NCI-H2227 (cell line): ENCODE data around the gene GAA.

Experiments used
- DNase-seq: peaks from one replicate; lab custom pipeline; 2025; ENCODE audit not compliant: unreplicated experiment; lab: John Stamatoyannopoulos, UW

GAA gene

DNA sequence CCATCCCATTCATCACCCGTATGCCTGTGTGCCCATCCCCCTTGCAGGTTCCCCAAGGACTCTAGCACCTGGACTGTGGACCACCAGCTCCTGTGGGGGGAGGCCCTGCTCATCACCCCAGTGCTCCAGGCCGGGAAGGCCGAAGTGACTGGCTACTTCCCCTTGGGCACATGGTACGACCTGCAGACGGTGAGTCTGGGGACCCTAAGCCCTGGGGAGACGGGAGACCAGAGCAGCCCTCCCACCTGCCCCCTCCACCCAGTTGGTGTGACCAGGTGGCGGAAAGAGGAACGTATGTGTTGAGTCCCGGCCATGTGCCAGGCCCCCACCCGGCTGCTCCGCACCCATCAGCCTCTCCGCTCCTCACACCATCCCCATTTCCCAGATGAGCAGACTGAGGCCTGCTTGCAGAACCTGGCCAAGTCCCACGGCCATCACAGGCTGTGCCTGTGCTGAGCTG is 15.6 kb downstream of the GAA start:
- no peak for DNase-seq

DNA sequence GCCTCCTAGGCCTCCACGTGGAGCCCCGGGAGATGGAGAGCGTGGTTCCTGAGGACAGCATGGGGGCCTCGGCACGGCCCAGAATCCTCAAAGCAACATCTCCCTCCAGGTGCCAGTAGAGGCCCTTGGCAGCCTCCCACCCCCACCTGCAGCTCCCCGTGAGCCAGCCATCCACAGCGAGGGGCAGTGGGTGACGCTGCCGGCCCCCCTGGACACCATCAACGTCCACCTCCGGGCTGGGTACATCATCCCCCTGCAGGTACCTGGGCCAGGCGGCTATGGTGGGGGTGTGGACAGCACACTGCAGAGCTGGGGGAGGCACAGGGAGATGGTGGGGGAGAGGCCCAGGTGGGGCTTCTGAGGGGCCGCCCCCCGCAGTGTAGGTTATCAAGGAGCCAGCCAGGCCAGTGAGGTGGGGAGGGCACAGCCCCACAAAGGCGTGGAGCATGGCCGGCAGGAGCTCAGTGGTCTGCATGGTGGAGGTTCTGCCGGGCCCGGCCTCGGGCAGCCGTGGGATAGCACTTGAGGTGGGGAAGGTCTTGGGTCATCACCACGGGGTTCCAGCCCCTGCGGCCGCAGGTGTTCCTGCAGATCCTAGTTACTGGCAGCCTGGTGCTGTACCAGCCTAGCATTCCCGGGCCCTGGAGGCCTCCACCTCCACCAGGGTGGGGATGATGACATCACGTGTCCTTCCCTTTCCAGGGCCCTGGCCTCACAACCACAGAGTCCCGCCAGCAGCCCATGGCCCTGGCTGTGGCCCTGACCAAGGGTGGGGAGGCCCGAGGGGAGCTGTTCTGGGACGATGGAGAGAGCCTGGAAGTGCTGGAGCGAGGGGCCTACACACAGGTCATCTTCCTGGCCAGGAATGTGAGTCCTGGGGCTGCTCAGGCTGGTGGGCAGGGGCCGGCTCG is 16.4 kb downstream of the GAA start:
- no peak for DNase-seq

DNA sequence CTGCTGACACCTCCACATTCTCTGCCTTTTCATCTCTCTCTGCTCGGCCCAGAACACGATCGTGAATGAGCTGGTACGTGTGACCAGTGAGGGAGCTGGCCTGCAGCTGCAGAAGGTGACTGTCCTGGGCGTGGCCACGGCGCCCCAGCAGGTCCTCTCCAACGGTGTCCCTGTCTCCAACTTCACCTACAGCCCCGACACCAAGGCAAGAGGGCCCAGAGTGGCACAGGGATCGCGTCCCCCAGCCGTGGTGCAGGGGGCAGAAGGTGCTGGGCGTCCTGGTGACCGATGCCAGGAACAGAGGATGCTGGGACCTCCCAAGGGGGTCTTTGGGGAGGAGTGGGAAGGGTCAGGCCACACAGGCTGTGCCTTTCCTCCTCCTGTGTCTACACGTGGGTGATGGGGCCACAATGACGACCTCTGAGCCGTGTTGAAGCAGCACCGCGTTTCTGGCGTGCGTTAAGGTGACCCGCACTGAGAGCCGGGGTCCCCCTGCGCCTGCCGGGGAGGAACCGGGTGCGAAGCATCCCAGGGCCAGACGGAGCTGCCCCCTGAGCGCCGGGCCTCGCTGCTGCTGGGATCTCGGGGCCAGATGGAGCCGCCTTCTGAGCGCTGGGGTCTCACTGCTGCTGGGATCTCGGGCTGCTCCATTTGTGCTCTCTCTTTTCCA is 17.4 kb downstream of the GAA start:
- DNase-seq = no peak

DNA sequence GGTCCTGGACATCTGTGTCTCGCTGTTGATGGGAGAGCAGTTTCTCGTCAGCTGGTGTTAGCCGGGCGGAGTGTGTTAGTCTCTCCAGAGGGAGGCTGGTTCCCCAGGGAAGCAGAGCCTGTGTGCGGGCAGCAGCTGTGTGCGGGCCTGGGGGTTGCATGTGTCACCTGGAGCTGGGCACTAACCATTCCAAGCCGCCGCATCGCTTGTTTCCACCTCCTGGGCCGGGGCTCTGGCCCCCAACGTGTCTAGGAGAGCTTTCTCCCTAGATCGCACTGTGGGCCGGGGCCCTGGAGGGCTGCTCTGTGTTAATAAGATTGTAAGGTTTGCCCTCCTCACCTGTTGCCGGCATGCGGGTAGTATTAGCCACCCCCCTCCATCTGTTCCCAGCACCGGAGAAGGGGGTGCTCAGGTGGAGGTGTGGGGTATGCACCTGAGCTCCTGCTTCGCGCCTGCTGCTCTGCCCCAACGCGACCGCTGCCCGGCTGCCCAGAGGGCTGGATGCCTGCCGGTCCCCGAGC is 17.9 kb downstream of the GAA start:
- DNase-seq = no peak

DNA sequence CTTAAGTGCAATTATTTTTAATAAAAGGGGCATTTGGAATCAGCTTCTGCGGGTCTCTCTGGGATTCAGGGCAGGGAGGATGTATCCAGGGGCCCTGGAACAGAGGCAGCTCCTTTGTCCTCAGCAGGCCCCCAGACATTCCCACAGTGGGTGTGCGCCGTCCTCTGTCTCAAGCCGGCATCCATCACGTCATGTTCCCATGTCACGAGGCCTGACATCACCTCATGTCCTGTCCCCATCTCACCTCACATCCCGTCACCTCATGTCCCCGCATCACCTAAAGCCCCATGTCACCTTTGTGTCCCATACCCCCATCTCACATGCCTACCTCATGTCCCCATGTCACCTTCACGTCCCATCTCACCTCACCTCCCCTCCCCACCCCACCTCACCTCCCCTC is 18.5 kb downstream of the GAA start:
- DNase-seq = no peak

DNA sequence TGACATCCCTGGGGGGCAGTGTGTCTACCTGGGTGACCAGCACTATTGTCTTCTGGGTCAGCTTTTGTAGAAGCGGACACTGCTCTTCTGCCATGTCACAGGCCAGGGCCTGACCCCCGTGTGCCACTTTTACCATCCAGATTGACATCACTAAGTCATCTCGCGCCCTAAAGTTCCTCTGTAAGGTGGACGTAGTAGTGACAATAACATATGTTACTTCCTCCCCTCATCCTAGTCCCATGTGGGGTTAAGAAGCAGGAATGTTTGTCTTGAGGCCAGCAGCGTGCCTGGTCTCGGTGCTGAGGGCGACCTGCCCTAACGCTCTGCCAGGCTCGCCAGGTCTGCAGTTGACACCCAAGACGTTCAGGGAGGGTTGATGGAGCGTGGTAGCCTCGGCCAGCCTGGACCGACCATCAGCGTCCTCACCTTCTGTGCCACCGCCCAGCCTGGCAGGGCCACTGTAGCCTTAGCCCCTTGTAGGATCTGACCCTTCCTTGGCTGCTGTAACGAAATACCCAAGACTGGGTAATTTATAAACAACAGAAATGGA is 20.7 kb downstream of the GAA start:
- DNase-seq = no peak

DNA sequence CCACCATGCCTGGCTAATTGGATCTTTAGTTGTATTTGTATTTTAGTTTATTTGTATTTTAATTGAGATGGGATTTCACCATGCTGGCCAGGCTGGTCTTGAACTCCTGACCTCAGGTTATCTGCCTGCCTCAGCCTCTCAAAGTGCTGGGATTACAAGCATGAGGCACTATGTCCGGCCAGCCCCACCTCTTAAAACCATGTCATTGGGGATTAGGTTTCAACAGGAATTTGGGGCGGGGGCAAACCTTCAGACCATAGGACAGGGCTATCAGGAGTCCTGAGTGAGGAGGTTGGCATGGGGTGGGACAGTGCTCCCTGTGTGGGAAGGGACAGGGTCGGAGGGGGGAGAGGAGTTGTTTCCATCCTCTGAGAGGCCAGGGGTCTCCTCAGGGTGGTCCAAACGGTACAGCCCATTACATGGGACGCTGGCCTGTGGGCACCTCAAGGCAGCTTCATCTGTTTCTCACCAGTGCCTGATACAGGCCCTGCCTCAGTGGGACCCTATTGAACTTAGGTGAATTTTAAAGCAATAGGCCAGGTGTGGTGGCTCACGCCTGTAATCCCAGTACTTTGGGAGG is 21.6 kb downstream of the GAA start:
- DNase-seq = no peak

DNA sequence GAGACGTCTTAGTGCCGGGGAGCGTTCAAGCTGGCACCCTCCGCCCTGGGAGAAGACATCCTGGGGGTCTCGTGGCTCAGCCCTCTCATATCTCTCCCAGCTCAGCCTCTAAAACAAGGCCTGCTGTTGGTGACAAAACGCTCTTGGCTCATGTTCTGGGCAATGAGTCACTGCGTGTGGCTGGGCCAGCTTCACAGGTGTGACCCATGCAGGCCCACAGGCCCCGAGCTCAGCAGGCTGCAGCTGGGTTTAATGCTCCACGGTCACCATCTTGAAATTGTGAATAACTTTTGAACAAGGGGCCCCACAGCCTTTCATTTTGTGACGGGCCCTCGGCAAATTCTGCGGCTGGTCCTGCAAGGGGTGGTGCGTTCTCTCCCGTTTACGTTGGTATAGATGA is 22.4 kb downstream of the GAA start:
- no peak for DNase-seq

DNA sequence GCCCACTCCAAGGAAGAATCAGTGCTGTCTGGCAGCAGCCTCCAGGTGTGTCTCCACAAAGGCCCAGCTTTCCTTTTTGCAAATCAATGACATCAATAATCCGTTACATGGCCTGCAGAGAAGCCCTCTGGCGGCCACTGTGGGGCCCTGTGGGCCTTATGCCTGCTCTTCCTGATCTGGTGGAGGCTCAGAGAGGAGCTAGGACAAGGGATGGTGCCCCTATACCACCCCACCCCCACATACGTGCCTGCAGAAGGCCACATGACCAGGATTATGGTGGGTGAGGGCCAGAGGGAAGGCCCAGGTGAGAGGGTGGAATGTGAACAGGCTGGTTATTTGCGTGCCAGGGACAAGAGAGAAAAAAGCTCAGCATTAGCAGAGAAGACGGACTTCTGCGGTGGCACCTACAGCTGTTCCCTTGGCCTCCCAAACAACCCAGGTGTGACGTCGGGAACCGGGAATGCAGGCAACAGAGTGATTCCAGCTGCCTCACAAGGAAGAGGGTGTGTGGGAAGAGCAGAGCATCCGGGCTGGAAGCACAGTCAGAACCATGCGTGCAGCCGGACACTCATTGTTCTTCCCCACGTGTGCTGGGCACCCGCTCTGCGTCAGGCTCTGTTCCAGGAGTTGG is 23.1 kb downstream of the GAA start:
- no peak for DNase-seq

DNA sequence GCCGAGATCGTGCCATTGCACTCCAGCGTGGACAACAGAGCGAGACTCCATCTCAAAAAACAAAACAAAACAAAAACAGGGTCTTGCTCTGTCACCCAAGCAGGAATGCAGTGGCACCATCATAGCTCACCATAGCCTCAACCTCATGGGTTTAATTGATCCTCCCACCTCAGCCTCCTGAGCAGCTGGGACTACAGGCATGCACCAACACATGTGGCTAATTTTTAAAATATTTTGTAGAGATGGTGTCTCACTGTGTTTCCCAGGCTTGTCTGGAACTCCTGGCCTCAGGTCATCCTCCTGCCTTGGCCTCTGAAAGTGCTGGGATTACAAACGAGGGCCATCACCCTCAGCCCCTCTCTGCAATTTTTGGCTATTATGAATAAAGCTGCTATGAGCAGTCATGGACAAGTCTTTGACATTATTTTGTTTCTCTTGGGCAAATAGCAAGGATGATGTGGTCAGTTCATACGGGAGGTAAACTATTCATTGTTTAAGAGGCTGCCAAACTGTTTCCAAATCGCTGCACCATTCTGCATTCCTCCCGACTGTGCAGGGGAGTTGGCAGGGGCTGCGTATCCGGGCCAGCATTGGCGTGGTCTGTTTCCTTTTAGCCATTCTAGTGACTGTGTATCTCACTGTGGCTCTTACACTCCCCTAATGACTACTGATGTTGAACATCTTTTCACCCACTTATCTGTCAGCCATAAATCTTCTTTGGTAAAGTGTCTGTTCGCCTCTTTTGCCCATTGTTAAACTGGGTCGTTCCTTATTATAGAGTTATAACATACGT is 24.5 kb downstream of the GAA start:
- DNase-seq = peak; percentile 45

DNA sequence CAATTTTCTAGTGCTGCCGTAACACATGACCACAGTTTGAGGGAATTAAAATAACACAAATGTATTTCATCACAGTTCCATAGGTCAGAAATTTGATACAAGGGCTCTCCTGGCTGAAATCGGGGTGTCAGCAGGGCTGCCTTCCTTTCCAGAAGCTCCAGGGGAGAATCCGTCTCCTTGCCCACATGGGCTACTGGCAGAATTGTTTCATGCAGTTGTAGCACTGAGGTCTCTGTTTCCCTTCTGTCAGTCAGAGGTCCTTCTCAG is 25.0 kb downstream of the GAA start:
- DNase-seq = no peak

DNA sequence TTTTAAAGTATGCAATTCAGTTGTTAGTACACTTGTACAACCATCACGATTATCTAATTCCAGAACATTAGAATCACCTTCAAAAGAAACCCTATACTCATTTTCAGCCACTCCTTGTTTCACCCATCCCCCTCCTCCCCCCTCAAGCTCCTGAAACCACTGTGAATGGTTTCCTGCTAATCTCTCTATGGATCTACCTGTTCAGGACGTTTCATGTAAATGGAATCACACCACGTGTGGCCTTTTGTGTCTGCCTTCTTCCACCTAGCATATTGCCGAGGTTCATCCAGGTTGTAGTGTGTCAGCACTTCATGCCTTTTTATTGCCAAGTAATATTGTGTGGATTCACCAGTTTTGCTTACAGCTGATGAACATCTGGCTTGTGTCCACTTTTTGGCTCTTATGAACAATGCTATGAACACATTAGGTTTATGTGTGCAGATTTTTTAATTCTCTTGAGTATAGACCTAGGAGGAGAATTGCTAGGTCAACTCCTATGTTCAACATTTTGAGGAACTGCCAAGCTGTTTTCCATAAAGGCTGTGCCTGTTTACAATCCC is 27.7 kb downstream of the GAA start:
- DNase-seq = no peak

DNA sequence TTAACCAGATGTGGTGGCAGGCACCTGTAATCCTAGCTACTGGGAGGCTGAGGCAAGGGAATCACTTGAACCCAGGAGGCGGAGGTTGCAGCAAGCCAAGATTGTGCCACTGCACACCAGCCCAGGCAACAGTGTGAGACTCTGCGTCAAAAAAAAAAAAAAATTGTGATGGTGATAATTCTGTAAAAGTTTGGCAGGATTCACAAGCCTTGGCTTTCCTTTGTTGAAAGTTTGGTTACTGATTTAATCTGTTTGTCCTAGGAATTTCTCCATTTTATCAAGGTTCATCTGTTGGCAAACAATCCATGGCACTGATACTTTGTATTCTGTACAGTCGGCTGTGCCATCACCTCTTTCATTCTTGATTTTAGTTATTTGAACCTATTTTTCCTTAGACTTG is 29.6 kb downstream of the GAA start:
- DNase-seq = no peak

DNA sequence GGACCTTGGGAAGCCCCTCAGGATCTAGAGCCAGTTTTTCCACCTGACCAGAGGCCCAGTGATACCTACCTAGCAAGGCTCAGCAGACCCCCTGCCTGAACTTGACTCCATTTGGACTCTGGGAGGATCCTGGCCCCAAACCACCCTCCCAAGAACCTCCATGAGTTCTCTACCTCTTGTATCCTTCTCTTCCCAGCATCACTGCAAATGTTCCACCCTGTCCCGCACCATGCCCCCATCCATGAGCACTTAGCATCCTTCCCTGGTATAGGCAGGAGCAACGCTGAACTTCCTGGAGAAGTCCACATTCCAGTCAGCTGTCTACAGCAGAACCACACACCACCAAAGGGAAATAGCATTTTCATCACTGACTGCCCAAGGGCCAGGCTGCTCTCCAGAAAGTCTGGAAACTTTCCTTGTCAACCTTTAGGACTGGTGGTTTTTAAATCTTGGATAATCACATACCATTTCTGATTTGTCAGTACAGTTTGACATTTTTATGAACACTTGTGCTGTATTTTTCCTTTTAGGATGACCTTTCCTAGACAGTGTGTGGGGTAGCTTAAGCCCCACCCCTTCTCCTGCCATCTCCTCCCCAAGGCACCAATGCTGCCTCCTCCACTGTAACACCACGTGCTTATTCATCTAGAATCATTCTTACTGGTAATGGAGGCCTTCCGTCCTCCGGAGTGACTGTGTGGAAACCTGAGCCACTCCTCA is 31.7 kb downstream of the GAA start:
- no peak for DNase-seq

DNA sequence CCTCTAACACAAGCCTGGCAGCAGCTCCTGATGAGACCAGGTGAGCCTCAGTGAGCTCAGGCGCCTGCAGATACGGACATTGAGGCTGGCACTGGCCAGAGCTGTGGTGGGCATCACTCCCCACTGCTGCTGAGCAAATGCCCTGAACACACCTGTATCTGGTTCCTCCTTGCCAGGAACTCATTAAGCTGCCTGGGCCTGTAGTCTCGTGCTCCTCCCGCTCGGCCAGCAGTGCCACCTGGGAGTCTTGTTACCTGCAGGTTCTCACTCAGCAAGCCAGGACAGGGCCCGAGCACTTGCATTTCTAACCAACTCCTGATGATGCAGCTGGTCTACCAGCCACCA is 32.2 kb downstream of the GAA start:
- no peak for DNase-seq

DNA sequence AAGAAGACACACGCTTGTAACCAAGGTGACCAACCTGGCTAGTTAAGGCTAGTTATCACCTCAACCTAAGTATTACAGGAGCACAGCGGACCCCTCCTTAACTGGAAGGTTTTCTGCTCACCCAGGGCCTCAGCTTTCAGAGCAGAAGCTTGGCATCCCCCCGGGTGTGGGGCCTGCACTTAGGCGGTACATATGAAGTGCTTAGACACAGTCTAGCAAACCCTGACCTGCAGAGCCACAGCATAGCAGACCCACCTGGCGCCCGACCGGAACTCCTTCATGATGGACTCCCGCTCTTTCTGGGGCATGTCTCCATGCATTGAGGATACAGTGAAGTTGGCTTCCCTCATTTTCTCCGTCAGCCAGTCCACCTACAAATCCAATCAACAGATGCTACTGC is 35.8 kb downstream of the GAA start:
- DNase-seq = no peak

DNA sequence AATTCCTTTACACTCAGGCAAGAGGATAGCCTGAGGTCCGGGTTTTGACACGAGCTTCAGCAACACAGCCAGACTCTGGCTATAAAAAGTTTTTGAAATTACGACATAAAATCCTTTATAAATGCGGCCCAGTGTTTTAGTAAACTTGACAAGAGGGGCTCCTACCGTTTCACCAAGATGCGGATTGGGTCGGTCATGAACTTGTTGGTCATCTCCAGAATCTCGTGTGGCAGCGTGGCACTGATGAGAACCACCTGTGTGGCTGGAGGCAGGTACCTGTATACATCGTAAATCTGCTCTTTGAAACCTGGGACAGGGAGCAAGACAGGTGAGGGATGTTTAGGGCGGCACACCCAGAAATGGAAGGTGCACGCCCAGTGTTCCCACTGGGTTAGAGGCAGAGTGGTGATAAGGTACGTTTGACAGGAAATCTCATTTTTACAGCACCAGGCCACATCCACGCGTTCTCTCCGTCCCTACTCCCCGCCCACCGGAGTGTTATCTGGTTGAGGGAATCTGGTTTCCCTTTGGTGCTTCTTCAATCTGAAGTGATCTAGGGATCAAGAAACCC is 37.6 kb downstream of the GAA start:
- DNase-seq = no peak

DNA sequence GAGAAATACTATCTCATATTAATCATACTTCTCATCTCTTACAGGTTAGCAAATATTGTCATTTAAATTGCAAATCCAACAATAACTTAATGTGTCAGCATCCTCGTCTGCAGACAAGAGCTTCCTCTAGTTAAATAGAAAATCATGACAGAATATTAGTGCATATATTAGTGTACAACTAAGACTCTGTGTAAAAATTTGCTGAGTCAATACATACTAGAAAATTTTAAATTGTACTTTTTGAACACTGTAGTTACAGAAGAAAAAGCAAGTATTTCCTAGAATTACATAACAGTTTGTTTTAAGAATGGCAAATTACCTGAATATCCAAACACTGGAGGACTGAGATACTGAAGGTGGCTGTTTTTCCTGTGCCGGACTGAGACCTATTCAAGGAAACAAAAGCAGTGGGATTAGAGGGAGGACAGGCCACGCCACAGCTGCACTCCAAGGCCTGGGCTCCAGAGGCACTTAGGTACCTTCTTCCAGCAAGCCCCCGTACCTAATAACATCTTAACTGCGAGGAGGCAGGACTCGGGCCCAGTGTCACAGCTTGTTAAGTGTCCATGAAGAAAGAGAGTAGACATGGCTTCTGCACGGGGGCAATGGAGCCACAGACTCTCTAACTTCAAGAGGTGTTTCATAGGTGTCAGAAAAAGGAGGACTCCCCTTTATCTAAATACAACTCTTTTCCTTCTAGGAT is 40.2 kb downstream of the GAA start:
- DNase-seq = no peak

DNA sequence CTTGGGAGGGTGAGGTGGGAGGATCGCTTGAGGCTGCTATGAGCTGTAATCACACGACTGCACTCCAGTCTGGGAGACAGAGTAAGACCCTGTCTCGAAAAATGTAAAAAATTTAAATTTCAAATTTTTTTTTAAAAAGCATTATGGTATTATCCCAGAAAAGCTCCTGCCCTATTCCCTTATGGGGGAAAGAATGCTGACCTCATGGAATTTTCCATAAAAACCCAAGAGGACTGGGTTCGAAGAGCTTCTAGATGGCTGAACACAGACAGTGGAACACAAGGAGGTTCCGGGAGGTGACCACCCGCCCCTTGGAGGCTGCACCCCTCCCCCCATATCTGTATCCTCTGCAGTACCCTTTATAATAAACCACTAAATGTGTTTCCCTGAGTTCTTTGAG is 41.5 kb downstream of the GAA start:
- no peak for DNase-seq
